GM21576 (cell line): ENCODE measurements around the gene PTCD2.
"Not testable (repeated sequence)": the region's sequence is repeated elsewhere in the genome, so short reads cannot be mapped to it uniquely, and the experiment has no call there.

Experiments
- ATAC-seq: cut with Tn5 transposase; IDR thresholded peaks from one replicate; pipeline ENCODE4 v1.9.1; 2021; ENCODE audit warnings: mild to moderate bottlenecking, moderate library complexity; ENCODE audit not compliant: unreplicated experiment

Gene PTCD2

DNA sequence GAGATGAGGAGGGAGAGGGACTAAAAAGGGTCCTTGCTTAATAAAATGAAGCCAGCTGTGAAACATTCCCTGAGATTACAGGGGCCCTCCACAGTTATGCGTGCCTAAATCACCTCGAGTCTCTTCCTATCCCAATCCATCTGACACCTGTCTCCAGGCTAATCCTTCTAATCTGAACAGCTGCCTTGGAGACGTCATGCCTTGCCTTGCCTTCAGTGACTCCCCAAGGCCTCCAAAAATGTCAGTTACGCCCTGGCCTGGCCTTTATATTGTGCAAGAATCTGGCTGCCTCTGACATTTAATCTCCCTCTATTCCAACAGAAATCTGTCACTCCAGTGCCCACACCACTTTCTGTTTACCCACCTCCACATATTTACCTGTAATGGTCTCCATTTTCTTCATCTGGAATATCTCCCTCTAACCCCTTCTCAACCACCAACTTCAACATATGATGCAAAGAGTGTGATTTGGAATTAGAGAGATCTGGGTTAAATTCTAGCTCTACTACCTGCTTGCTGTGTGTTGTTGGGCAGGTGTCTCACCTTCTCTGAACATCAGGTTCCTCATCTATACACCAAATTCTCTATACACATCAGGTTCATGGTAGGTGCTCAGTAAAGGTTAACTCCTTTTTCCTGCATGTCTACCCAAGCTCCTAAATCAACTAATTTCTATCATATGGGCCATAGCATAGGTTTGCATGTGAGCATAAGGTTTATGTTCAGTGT is 57.9 kb downstream of the PTCD2 start:
- no peak for ATAC-seq

DNA sequence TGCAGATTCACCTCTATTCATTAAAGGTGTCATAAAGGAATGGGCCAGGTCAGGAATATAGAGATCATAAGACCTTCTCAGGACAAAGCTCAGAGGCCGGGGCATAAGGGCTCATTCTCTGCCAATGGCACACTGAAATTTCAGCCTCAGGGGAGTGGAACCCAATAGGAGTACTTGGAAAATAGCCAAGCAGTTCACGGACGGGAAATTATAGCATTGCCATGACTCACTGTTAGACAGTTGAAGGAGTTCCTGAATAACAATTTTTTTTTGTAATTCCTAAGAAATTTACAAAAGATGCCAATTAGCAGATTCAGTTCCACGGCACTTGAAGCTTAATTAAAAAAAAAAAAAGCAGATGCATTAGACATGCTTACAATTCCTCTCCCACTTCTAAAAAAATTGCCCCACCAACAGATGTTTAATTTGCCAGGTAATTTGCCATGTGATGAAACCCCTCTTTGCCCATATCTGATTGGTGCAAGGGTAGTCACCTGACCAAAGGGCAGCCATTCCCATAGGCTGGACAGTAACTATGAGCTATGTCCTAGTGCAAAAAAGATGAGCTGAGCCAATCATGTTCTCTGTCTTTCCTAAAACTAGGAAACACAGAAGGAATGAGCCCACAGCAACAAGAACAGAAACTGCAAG is 58.6 kb downstream of the PTCD2 start:
- ATAC-seq, result no peak

DNA sequence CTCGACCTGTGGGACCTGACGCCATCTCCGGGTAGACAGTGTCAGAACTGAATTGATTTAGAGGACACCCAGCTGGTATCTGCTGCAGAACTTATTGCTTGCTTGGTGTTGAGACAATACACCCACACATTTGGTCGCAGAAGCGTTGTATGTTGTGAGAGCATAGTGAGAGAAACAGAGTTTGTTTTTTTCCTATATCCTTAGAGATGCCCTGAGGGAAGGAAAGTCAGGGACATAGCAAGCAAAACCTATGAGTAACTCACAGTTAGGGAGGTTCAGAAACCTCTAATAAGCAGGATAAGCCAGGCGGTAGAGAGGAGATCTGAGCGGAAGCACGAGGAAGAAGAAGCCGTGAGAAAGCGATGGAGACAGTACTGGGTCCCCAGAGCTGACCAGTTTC is 59.8 kb downstream of the PTCD2 start:
- ATAC-seq, result no peak

DNA sequence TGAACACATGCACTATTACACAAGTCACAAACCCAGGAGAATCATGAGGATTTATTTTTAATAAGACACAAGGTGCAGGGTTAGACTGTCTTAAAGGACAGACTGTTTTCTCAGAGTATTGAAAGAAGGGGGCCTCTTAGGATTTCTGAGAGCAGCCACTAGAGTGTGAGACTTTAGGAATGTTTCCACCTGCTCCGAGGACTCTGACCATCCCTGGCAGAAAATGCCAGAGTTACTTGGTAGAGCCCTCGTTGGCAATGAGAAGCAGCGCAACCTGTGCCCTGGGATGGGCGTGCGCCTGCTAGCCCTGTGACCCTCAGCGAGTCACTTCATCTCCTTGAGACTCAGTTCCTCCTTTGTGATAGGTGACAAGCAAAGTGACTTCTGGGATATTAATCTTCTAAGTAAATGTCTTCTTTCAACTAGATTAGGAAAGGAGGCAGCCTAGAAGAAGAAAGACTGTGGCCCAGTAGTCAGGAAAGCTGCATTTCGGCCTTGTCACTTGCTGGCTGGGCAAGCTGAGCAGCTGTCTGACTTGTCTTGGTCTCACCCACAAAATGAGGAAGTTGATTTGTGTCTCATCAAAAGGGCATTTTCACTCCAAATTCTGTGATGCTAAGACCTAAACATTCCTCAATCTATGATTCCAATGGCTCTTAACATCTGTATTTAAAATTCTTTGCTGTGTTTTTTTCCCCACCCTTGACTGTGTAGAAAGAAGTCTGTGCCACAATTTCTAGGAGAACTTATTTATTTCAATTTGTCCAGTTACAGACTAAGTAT is 60.5 kb downstream of the PTCD2 start:
- peak; percentile 64 for ATAC-seq

DNA sequence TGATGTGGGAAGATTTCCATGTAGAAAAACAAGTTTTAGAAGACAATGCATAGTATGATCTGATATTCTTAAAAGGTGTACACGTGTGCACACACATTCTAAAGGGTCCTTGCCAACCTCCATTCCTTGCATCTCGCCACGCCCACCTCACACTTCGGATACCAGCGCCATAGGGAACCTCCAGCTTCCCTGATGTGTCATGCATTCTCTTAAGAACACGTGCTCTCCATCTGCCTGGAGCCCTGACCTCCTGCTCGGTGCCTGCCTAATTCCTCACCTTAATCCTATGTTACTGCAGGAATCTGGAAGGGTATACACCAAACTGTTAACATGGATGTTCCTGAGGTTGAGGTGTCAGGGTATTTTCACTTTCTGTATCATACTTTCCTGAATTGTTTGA is 63.1 kb downstream of the PTCD2 start:
- no peak for ATAC-seq

DNA sequence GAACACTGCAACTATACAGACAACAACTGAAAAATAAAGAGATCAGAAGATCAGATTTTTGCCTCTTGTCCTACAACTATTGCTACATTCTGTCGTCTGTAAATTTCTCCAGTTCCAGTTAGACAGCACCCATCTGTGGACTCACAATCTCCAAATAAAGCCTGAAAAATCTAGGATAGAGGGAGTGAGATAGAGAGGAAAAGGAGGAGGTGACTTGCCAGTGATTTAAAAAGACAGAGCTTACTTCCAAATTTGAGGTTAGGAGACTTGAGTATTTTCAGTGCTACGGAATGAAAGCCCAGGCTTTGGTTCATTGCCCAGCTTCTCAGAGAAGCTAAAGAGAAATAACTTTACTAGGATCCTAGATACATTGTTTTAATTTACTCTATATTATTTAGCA is 63.6 kb downstream of the PTCD2 start:
- ATAC-seq, result no peak

DNA sequence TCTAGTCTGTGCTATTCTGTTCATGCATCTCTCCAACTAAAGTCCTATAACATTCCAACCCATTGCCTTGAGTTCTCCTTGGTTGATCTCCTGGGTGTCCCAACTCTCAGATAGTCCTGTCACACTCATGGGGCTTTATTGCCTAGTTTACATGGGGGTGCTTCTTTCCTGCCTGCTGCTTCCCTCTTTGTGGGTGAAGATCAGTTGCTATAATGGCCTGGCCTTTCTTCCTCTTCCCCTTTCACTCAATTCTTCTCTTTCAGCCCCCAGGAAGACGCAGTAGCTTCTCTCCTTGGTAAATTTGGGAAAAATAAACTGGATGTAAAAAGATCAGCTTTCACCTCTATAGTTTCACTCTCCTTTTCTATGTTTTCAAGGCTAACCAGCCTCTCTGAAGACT is 66.5 kb downstream of the PTCD2 start:
- ATAC-seq, result no peak

DNA sequence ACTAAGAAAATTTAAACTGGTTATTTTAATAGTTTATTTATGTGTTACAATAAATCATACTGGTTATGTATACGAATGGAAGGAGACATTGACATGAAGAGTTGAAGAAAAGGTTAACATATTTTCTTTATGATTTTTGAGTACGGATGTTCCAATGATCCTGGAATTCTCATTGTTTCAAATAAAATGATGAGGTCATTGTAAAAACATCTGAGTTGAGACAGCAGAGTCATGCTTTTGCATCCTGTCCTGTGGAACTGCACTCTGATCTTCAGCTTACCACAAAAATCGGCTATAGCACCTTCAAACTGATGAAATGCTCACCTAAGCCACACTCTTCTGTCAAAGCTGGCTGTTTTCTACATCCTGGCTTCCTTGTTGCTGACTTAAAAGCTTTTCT is 67.8 kb downstream of the PTCD2 start:
- ATAC-seq, result no peak

DNA sequence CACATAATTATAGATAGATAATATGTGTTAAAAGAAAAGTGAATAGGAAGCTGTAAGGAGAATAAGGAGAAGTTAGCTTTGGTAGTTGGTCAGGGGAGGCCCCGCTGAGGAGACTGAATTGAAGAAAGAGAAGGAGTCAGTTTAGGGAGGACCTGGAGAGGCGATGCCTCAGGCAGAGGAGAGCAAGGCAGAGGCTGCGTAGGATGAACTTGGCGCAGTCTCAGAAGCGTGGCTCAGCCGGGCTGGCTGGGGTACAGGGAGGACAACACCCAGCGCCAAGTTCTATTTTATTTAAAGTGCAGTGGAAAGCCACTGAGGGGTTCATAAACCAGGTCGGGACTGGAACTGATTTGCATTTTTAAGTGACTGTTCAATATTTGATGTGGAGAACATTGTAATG is 68.5 kb downstream of the PTCD2 start:
- ATAC-seq, result no peak

DNA sequence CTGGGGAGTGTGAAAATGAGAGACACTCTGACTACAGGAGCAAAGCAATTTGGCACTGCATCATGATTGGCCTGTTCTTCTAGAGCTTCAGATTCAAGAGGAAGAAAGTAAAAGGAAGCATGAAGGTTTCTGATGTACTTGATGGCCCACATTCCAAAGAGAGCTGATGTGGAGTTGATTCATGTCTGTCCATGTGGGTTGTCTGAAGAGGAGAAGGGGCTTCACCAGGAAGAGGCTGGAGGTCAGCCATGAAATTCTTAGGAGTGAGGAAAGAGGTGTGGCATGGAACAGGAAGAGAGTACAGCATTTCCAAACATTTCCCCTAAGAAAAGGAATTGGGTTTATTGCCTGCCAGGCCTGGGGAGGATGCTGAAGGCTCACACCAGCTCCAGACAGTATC is 70.7 kb downstream of the PTCD2 start:
- ATAC-seq, result no peak

DNA sequence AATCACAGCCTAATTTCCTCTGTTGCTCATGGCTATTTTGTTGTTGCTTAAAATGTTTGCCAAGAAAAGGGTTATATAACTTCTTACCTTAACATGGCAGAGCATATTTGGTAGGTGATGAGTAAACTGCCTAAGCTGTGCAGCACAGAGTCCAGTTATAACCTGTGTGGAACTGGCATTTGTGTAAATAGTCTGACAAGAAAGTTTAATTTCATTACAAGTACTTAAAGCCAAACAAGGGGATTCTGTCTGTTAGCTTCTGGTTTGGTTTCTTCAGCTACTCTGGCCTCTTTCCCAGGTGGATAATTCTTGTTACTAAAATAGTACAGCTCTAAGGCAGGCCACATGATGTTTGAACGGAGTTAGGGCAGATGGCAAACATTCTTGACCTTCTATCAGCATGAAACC is 72.2 kb downstream of the PTCD2 start:
- no peak for ATAC-seq

DNA sequence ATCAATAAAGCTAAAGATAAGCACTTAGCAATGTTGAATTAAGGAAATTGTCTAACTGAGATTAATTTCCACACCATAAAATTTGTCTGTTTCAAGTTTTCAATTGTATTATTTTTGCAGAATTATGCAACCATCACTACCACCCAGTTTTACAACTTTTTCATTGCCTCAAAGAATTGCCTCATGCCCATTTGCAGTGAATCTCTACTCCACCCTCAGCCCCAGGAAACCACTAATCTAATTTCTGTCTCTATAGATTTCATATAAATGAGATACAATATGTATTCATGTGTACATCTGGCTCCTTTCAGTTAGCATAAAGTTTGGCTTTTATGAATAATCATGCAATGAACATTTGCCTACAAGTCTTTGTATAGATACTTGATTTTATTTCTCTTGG is 72.9 kb downstream of the PTCD2 start:
- no peak for ATAC-seq

DNA sequence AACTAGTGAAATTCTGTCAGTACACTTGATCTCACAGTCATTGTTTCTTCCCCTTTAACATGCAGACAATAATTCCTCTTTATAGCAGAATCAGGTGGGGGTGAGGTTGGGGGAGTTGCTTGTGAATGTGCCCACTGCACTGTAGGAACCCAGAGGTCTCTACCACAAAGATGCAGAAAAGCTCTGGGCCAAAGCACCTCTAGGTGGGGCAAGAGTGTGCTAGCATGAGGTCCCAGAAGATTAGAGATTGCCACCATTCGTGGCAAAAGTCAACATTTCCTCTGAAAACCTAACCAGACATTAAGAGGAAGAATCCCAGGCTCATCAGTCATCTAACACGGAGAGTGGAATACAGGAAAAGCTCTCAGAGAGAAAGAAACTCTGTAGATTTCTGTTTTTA is 74.5 kb downstream of the PTCD2 start:
- ATAC-seq, result no peak

DNA sequence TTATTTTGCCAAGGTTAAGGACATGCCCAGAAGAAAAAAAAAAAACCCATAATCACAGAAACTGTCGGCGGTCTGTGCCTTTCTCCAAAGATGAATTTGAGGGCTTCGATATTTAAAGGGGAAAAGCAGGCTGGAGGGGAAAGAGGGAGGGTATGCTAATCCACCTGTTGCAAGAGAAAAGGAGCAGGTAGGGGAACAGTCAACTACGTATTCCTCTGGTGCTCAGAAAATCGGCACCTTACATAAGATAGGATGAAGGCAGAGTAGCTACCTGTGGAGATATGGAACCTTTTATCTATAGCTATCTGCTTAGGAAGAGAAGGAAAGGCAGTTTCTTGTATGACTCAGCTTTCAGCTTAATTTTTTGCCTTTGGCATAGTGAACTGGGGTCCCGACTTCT is 77.7 kb downstream of the PTCD2 start:
- ATAC-seq, result no peak

DNA sequence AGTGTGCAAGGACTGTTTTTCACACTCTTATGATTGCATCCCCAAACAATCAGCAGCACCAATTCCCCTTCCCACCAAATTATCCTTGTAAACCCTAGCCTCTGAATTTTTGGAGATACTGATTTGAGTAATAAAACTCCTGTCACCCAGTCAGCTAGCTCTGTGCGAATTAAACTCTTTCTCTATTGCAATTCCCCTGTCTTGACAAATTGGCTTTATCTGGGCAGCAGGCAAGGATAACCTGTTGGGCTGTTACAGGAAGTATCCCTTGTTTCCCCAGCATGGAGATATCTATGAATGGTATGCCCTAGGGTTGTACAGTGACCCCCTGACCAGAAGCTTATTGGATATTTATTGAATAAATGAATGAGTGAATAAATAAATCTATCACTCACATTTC is 80.8 kb downstream of the PTCD2 start:
- no peak for ATAC-seq

DNA sequence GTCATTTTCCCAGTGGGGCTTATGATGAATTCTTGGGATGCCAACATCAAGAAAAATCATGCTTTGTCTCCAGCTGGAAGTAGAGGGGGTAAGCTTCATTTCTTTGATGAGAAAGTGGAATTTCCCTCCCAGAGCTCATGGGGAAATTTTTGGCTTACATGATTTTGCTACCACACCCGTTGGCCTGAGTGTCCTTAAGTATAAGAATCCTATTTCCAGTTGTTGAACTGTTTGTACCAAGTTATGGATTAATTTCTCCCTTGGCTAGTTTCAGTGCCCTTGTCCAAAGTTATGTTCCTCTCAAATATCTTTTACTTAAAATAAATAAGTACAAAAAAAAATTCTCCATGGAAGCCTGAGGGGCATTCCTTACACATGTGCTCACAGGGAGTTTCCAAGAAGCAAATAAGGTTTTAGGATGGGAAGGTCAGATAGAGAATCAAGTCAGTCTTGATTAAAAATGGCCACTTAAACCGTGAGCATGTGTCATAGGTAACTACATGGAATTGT is 82.3 kb downstream of the PTCD2 start:
- ATAC-seq, result no peak

DNA sequence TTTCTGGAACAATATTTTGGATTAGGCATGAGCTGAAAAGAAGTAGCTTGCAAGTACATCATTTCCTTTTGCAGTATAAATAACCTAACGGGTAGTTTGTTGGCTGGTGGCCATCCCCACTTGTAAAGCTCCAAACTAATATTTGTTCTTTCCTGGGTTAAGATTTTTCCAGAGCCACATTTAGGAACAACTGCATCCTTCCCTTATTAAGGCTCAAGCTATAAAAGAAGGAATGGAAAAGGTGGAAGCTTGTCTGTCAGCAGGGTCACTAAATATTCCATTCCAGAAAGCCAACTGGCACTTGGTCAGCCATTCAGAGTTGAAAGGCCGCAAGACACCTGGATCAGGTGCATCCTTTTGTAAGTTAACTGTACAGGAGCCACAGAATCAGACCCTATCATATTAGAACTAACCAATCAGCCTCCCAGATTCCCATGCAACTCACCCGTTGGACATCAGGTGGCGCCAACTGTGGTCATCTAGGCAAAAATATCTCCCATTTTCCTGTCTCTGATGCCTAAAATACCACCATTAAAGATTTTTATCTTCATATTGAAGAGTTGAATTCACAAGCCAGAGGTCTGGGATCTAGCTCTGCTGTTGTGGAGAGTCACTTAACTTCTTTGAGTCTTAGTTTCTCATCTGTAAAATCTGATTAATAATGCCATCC is 82.9 kb downstream of the PTCD2 start:
- ATAC-seq, result no peak

DNA sequence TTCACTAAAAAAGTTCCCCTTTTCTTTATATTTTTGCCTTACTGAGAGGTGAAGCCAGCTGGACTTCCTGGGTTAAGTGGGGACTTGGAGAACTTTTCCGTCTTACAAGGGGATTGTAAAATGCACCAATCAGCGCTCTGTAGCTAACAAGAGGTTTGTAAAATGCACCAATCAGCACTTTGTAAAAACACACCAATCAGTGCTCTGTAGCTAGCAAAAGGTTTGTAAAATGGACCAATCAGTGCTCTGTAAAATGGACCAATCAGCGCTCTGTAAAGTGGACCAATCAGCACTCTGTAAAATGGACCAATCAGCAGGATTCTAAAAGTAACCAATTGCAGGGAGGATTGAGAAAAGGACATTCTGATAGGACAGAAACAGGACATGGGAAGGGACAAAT is 84.6 kb downstream of the PTCD2 start:
- ATAC-seq, result not testable (repeated sequence)

DNA sequence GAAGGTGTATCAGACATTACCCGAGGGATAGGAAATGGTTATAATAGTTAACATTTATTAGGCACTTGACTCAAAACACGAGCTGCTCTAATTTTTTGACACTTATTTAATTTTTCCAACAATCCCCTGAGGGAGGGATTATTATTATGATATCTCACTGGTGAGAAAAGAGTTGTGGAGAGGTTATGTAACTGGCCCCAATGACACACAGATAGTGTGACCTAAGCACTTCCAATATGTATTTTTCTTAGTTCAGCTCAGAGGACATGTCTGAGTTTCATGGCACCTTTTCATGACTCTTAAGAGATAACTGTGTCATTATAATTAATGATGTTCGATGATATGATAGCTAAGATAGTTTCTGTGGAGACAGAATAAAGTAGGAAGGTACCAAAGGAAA is 86.9 kb downstream of the PTCD2 start:
- ATAC-seq, result no peak

DNA sequence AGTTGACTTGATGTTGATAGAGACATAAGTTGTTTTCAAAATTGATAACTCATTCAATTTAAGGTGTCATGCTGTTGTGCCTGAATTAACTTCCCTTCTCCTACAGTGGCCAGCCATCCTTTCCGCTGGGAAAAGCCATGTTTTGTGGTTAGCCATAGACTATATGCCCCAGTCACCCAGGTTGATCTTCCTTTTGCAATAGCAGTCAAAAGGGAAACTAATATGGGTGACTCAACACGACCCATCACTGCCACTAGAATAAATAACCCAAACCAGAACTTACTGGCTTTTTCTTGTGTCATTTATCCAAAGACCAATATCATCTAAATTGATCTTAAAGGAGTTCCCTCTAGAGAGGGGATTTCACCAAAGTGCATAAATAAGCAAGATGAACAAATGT is 87.4 kb downstream of the PTCD2 start:
- ATAC-seq, result no peak

DNA sequence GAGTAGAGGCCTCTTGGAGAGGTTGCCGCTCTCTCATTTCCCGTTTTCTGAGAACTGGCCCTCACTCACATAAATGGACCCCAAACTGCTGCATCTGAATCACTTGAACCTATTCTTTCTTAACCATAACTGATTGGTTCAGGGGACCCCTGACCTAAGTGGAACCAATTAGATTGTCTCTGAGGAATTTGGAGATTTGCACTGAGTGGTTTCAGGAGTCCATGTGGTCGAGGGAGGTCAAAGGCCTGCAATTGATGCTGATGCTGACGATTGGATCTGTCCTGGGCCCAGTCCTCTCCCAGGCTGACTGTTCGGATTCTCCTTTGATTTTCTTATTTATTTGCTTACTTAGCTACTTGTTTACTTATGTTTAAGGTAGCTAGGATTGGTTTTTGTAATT is 88.0 kb downstream of the PTCD2 start:
- no peak for ATAC-seq
